NT2/D1 (cell line): ENCODE data around the gene ZNF850.

Experiments
- SUZ12 ChIP-seq: IDR thresholded peaks from 2 replicates; pipeline ENCODE4 v1.6.1; 2011; ENCODE audit not compliant: insufficient read length, insufficient read depth; ENCODE audit errors: extremely low read depth
- YY1 ChIP-seq: IDR thresholded peaks from 2 replicates; pipeline ENCODE4 v1.6.1; 2011; ENCODE audit not compliant: insufficient read length, insufficient read depth

- TF ChIP-seq YY1, result no peak
- no peak for TF ChIP-seq SUZ12
Observed at GRCh38 chr19:36665832-36666231, 106.8 kb downstream of the ZNF850 start.
